Neural cell (in vitro differentiated cells): ENCODE results near the gene CLTC.

Experiments used
- EP300 ChIP-seq: fragments of 450-650 bp; conservative IDR thresholded peaks from 2 replicates; pipeline ENCODE4 v1.6.1; 2014; ENCODE audit warnings: antibody characterized with exemption, mild to moderate bottlenecking, moderate library complexity; ENCODE audit not compliant: poor library complexity, severe bottlenecking
- TF ChIP-seq, protein P1 (sequence below): fragments of 450-650 bp; IDR thresholded peaks from 2 replicates; pipeline ENCODE4 v1.5.1; 2014; ENCODE audit warnings: antibody characterized with exemption, mild to moderate bottlenecking, moderate library complexity; ENCODE audit not compliant: poor library complexity, severe bottlenecking

DNA sequence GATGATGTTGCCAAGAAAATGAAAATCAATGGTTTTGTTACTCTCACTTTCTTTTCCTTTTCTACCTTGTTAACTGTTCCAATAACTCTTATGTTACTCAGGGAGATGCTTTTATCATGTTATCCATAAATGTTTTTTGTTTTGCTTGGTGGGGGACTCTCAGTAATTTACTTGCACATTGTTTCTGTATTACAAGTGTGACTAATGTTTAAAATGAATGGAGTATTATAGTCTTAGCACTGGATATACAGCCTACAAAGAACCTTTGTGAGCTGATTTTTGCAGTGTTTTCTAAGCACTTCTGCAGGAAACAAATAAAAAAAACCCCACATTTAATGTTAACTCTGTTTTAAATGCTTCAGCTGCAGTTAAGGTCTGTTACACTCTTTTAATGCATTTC lies 99.8 kb downstream of the CLTC start:
- TF ChIP-seq, protein P1, sequence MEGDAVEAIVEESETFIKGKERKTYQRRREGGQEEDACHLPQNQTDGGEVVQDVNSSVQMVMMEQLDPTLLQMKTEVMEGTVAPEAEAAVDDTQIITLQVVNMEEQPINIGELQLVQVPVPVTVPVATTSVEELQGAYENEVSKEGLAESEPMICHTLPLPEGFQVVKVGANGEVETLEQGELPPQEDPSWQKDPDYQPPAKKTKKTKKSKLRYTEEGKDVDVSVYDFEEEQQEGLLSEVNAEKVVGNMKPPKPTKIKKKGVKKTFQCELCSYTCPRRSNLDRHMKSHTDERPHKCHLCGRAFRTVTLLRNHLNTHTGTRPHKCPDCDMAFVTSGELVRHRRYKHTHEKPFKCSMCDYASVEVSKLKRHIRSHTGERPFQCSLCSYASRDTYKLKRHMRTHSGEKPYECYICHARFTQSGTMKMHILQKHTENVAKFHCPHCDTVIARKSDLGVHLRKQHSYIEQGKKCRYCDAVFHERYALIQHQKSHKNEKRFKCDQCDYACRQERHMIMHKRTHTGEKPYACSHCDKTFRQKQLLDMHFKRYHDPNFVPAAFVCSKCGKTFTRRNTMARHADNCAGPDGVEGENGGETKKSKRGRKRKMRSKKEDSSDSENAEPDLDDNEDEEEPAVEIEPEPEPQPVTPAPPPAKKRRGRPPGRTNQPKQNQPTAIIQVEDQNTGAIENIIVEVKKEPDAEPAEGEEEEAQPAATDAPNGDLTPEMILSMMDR: no peak
- TF ChIP-seq EP300: no peak
